WTC11 (cell line): ENCODE measurements around the gene CLEC4C.

Experiments used
- ETV6 ChIP-seq: sonication (generic); formaldehyde crosslinking; IDR thresholded peaks from 2 replicates; pipeline ENCODE4 v1.8.1; 2022; ENCODE audit warnings: mild to moderate bottlenecking, missing genetic modification reagents
- GABPB1 ChIP-seq: sonication (generic); formaldehyde crosslinking; IDR thresholded peaks from 2 replicates; pipeline ENCODE4 v1.8.1; 2023; ENCODE audit warnings: mild to moderate bottlenecking, missing genetic modification reagents
- JUN ChIP-seq: sonication (generic); formaldehyde crosslinking; IDR thresholded peaks from 2 replicates; pipeline ENCODE4 v1.8.0; 2023; ENCODE audit warnings: mild to moderate bottlenecking, missing genetic modification reagents
- NR1H2 ChIP-seq: sonication (generic); formaldehyde crosslinking; IDR thresholded peaks from 2 replicates; pipeline ENCODE4 v1.9.0; 2021; ENCODE audit warnings: mild to moderate bottlenecking, moderate library complexity, missing genetic modification reagents
- TF ChIP-seq, protein P1 (sequence below): fragments of 200-600 bp; IDR thresholded peaks from 2 replicates; pipeline ENCODE4 v1.8.0; 2022; ENCODE audit warnings: antibody characterized with exemption
- TF ChIP-seq, protein P2 (sequence below): fragments of 250-450 bp; sonication (Bioruptor Pico); IDR thresholded peaks from 2 replicates; pipeline ENCODE4 v2.1.2; 2022; ENCODE audit warnings: mild to moderate bottlenecking, moderate library complexity
- TF ChIP-seq, protein P3 (sequence below): sonication (generic); formaldehyde crosslinking; IDR thresholded peaks from 2 replicates; pipeline ENCODE4 v1.8.0; 2022; ENCODE audit warnings: mild to moderate bottlenecking, missing genetic modification reagents
- TF ChIP-seq, protein P4 (sequence below): sonication (generic); formaldehyde crosslinking; IDR thresholded peaks from 2 replicates; pipeline ENCODE4 v1.8.1; 2023; ENCODE audit warnings: mild to moderate bottlenecking, missing genetic modification reagents
- TF ChIP-seq, protein P5 (sequence below): sonication (generic); formaldehyde crosslinking; IDR thresholded peaks from 2 replicates; pipeline ENCODE4 v1.8.1; 2022; ENCODE audit warnings: low read depth, missing genetic modification reagents, borderline replicate concordance
- TF ChIP-seq, protein P6 (sequence below): sonication (generic); formaldehyde crosslinking; IDR thresholded peaks from 2 replicates; pipeline ENCODE4 v1.8.0; 2022; ENCODE audit warnings: mild to moderate bottlenecking, missing genetic modification reagents
- TF ChIP-seq, protein P7 (sequence below): sonication (generic); formaldehyde crosslinking; IDR thresholded peaks from 2 replicates; pipeline ENCODE4 v1.8.1; 2023; ENCODE audit warnings: mild to moderate bottlenecking, missing genetic modification reagents, moderate library complexity
- TF ChIP-seq, protein P8 (sequence below): sonication (generic); formaldehyde crosslinking; IDR thresholded peaks from 2 replicates; pipeline ENCODE4 v1.8.1; 2023; ENCODE audit warnings: mild to moderate bottlenecking, missing genetic modification reagents
- TF ChIP-seq, protein P9 (sequence below): sonication (generic); formaldehyde crosslinking; IDR thresholded peaks from 2 replicates; pipeline ENCODE4 v1.8.1; 2022; ENCODE audit warnings: low read depth, mild to moderate bottlenecking, moderate library complexity, missing genetic modification reagents, borderline replicate concordance

DNA sequence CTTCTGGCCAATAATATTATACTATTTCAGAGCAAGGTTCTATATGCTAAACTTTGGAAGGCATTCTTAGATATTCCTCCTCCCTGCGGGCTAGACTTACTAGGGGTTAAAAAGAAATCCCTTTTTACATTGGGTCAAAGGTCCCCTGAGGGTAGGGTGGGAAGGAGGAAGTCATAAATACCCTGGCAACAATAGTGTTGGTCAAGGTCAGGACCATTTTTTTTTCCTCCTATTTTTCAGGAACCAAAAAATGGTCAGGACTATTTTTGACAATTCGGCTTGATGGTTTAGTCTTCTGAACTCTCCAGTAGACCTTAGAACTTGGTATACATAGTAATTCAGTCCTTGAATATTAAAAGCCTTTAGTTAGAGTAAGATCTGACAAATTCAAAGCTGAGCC lies 37.5 kb upstream of the CLEC4C start:
- TF ChIP-seq, protein P1, sequence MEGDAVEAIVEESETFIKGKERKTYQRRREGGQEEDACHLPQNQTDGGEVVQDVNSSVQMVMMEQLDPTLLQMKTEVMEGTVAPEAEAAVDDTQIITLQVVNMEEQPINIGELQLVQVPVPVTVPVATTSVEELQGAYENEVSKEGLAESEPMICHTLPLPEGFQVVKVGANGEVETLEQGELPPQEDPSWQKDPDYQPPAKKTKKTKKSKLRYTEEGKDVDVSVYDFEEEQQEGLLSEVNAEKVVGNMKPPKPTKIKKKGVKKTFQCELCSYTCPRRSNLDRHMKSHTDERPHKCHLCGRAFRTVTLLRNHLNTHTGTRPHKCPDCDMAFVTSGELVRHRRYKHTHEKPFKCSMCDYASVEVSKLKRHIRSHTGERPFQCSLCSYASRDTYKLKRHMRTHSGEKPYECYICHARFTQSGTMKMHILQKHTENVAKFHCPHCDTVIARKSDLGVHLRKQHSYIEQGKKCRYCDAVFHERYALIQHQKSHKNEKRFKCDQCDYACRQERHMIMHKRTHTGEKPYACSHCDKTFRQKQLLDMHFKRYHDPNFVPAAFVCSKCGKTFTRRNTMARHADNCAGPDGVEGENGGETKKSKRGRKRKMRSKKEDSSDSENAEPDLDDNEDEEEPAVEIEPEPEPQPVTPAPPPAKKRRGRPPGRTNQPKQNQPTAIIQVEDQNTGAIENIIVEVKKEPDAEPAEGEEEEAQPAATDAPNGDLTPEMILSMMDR, result no peak
- TF ChIP-seq JUN (CRISPR knock-in tag), result no peak
- TF ChIP-seq, protein P2, sequence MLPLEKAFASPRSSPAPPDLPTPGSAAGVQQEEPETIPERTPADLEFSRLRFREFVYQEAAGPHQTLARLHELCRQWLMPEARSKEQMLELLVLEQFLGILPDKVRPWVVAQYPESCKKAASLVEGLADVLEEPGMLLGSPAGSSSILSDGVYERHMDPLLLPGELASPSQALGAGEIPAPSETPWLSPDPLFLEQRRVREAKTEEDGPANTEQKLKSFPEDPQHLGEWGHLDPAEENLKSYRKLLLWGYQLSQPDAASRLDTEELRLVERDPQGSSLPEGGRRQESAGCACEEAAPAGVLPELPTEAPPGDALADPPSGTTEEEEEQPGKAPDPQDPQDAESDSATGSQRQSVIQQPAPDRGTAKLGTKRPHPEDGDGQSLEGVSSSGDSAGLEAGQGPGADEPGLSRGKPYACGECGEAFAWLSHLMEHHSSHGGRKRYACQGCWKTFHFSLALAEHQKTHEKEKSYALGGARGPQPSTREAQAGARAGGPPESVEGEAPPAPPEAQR (CRISPR knock-in tag), result no peak
- TF ChIP-seq, protein P3, sequence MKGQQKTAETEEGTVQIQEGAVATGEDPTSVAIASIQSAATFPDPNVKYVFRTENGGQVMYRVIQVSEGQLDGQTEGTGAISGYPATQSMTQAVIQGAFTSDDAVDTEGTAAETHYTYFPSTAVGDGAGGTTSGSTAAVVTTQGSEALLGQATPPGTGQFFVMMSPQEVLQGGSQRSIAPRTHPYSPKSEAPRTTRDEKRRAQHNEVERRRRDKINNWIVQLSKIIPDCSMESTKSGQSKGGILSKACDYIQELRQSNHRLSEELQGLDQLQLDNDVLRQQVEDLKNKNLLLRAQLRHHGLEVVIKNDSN, result no peak
- TF ChIP-seq, protein P4, sequence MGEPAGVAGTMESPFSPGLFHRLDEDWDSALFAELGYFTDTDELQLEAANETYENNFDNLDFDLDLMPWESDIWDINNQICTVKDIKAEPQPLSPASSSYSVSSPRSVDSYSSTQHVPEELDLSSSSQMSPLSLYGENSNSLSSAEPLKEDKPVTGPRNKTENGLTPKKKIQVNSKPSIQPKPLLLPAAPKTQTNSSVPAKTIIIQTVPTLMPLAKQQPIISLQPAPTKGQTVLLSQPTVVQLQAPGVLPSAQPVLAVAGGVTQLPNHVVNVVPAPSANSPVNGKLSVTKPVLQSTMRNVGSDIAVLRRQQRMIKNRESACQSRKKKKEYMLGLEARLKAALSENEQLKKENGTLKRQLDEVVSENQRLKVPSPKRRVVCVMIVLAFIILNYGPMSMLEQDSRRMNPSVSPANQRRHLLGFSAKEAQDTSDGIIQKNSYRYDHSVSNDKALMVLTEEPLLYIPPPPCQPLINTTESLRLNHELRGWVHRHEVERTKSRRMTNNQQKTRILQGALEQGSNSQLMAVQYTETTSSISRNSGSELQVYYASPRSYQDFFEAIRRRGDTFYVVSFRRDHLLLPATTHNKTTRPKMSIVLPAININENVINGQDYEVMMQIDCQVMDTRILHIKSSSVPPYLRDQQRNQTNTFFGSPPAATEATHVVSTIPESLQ (CRISPR knock-in tag), result no peak
- TF ChIP-seq NR1H2 (CRISPR knock-in tag), result no peak
- TF ChIP-seq, protein P5, sequence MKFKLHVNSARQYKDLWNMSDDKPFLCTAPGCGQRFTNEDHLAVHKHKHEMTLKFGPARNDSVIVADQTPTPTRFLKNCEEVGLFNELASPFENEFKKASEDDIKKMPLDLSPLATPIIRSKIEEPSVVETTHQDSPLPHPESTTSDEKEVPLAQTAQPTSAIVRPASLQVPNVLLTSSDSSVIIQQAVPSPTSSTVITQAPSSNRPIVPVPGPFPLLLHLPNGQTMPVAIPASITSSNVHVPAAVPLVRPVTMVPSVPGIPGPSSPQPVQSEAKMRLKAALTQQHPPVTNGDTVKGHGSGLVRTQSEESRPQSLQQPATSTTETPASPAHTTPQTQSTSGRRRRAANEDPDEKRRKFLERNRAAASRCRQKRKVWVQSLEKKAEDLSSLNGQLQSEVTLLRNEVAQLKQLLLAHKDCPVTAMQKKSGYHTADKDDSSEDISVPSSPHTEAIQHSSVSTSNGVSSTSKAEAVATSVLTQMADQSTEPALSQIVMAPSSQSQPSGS (CRISPR knock-in tag), result no peak
- TF ChIP-seq, protein P6, sequence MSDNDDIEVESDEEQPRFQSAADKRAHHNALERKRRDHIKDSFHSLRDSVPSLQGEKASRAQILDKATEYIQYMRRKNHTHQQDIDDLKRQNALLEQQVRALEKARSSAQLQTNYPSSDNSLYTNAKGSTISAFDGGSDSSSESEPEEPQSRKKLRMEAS, result no peak
- no peak for TF ChIP-seq GABPB1 (CRISPR knock-in tag)
- TF ChIP-seq, protein P7, sequence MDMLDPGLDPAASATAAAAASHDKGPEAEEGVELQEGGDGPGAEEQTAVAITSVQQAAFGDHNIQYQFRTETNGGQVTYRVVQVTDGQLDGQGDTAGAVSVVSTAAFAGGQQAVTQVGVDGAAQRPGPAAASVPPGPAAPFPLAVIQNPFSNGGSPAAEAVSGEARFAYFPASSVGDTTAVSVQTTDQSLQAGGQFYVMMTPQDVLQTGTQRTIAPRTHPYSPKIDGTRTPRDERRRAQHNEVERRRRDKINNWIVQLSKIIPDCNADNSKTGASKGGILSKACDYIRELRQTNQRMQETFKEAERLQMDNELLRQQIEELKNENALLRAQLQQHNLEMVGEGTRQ, result no peak
- TF ChIP-seq, protein P8, sequence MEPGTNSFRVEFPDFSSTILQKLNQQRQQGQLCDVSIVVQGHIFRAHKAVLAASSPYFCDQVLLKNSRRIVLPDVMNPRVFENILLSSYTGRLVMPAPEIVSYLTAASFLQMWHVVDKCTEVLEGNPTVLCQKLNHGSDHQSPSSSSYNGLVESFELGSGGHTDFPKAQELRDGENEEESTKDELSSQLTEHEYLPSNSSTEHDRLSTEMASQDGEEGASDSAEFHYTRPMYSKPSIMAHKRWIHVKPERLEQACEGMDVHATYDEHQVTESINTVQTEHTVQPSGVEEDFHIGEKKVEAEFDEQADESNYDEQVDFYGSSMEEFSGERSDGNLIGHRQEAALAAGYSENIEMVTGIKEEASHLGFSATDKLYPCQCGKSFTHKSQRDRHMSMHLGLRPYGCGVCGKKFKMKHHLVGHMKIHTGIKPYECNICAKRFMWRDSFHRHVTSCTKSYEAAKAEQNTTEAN (CRISPR knock-in tag), result no peak
- TF ChIP-seq, protein P9, sequence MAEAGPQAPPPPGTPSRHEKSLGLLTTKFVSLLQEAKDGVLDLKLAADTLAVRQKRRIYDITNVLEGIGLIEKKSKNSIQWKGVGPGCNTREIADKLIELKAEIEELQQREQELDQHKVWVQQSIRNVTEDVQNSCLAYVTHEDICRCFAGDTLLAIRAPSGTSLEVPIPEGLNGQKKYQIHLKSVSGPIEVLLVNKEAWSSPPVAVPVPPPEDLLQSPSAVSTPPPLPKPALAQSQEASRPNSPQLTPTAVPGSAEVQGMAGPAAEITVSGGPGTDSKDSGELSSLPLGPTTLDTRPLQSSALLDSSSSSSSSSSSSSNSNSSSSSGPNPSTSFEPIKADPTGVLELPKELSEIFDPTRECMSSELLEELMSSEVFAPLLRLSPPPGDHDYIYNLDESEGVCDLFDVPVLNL (CRISPR knock-in tag), result no peak
- no peak for TF ChIP-seq ETV6 (CRISPR knock-in tag)
